ENCODE measurements around the gene SP110.
"Not testable (repeated sequence)": the region's sequence is repeated elsewhere in the genome, so short reads cannot be mapped to it uniquely, and the experiment has no call there.

SP110 gene

DNA sequence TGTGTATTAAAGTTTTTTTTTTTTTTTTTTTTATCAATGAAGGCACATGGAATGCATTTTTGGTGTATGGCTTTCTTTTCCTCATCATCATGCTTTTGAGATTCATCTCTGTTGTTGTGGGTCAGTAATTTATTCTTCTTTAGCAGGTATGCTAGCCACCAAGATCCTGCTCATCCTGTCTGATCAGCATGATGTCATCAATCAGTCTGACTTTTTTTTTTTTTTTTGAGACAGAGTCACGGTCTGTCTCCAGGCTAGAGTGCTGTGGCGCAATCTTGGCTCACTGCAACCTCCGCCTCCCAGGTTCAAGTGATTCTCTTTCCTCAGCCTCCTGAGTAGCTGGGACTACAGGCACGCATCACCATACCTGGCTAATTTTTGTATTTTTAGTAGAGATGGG lies 3.0 kb upstream of the SP110 start:
- DNase-seq = not testable (repeated sequence)

DNA sequence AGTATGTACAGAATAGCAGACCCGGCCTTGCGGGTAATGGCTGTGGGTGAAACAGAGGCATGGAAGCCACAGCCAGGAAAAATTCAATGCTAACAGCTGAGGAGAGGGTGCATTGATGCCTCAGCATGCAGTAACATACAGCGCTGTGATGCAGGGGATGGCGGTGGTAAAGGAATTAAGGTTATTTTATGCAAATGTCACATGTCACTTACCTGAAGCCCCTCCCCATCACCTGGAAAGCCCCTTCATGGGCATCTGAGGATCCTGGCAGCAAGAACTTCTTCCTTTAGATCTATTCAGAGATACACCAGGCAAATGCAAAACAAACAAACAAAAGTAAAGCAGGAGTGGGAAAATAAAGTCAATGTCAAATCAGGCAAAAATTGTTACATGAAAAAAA lies 1.7 kb upstream of the SP110 start:
- DNase-seq = no peak

DNA sequence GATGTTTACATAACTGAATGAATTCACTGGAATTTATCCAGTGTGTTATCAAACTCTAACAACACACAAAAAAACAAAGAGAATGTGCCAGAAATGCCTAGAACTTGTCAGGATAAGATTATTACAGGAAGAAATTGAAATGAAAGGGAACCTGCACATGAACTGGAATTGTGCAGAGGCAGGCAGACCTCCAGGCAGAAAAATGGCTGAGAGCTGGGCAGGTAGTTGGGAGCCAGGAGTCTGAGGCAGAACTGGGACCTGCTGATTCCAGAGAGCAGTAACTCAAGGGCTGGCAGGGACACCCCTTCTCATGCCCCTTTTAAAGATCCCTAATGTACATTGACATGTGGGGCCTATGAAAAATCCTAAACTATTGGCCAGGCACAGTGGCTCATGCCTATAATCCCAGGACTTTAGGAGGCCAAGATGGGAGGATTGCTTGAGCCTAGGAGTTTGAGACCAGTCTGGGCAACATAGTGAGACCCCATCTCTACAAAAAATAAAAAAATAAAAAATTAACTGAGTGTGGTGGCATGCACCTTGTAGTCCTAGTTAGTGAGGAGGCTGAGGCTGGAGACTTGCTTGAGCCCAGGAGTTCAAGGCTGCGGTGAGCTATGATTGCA lies 674 bp upstream of the SP110 start:
- DNase-seq = no peak

DNA sequence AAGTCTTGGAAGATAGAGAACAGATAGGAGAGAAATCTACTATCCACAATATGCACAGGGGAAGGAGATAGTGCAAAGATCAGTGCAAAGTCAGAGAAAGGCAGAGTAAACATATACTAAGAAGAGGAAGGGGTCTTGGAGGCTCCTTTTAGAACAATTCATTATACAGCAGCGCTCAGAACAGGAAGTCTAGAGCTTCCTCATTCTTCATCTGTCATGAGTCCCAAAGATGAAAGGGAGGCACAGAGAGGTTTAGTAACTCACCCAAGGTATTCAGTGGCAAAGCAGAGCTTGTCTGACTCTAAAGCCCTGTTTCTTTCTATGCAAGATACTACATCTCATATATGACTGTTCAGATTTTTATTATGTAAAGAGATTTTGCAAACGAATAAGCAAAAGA lies 1.4 kb downstream of the SP110 start:
- no peak for DNase-seq

DNA sequence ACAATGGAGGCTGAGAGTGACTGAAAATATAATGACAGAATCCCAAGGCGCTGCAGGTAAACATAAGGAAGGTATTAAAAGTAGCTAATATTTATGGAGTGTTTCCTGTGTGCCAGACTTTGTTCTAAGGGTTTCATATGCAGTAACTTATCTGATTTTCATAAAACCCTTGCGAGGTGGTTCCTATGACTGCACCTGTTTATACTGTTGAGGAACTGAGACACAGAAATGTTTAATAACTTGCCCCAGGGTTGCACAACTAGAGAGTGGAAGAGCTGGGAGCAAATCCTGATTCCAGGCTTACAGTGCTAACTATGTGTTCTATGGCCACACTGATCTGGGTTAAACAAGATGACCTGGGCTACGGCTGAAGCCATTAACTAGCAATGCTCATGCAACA lies 2.4 kb downstream of the SP110 start:
- DNase-seq = no peak

DNA sequence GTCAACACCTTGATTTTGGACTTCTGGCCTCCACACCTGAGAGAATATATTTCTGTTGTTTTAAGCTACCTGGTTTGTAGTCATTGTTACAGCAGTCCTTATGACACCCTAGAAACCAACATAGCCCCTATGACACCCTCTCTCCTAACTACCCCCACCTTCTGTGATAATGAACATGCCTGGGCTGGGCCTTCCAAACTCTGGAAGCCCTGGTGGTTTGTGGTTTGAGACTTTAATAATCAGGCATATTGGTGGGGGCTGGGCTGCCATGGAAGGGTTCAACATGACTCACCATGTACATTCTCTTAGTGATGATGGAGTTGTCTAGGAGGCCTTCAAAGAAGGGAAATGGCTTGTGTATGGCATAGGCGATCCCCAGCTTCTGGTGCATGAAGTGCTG lies 3.3 kb downstream of the SP110 start:
- DNase-seq = no peak

DNA sequence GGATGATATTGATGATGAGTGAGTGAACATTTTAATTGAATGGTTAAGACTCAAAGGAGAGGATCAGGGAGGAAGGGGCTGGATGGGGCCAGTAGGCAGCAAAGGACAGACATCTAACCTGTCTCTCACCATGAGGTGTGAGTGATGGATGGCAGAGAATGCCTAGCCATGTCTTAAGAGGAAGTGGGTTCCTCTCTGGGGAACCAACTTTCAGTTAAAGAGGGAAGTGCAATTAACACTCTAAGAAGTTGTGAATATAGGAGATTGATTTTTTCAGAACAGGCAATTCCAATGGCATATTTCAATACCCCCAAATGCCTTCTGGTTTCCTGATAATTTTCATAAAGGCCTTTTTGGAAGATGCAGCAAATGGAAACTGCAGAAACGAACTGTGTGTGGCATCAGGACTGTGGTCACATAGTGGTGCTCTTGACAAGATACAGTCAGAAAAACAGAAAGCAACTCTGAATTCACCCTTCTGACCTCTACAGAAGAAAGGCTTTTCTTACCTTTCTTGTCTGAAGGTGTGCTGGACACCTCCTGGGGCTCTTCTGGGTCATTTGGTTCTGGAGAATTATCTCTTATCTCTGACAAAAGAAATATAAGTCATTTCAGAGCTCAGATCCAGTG lies 10.2 kb downstream of the SP110 start:
- no peak for DNase-seq

DNA sequence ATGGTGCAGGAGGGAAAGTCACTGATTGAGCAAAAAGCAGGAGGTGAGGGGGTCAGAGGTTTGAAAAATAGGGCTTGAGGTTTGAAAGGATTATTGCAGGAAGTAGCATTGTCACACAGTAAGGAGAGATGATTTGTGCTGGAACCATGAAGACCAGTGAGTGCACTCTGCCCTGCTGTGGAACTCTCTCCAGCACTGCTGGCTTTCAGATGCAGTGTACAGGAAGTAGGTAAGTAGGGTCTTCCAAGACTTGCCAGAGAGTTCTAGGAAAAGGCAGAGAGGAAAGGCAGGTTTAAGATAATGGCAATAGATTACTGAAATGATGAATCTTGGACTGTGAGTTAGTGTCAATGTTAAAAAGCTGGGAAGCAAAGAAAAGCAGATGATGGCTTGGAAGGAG lies 11.2 kb downstream of the SP110 start:
- no peak for DNase-seq

DNA sequence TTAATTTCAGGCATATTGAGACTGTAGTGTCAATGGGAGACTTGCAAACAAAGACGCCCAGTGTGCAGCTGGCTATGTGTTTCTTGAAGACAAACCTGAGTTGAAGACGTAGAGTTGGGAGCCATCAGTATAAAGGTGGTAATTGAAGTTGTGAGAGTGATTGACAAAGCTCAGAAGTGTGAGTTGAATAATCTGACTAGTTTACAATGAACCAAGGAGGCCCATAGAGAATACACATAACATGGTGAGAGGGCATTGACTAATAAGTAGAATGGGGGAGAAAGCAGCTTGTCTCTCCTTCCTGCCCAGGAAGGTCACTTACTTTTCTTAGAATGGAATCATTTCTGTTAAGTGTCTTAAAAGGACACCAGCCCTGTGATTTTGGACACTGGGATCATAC lies 14.1 kb downstream of the SP110 start:
- no peak for DNase-seq

DNA sequence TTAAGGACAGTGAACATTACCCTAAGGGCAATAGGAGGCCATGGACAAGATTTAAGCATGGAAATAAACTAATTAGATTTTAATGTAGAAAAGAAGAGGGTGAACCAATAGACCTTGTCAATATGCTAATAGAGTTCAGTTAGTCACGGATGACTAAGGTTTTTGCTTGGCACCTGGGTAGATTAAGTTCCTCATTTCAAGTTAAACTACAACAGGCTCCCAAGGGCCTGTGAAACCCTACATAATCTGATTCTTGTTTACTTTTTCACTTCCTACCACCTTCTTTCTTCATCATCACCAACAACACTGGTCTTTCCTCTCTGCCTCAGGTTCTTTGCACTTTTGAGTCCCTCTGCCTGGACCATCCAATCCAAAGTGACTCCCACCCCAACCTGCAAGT lies 14.8 kb downstream of the SP110 start:
- no peak for DNase-seq

DNA sequence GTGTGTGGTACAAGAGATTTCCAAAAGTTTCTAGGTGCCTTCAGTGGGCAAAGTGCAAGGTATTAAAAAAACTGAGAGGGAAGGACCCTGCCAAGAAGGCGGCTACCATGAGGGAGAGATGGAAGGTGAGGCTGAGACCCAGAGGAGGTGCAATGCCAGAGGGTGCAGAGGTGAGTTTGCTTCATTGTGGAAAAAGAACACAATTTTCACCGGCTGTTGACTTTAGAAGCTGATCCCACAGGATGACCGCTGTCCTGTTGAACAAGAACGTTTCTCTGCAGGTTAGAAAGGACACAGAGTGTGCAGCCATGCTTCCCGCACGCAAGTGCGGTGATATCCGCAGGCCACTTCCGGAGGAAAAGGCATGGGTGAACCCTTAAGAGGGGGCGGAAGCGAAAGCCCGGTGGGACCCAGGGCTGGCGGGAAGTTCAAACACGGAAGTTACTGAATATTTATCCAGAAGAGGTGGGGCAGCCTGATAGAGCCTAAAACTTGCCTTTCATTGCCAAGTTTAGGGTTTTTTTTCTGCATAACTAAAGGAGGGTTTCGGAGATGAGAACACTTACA lies 16.6 kb downstream of the SP110 start:
- no peak for DNase-seq

DNA sequence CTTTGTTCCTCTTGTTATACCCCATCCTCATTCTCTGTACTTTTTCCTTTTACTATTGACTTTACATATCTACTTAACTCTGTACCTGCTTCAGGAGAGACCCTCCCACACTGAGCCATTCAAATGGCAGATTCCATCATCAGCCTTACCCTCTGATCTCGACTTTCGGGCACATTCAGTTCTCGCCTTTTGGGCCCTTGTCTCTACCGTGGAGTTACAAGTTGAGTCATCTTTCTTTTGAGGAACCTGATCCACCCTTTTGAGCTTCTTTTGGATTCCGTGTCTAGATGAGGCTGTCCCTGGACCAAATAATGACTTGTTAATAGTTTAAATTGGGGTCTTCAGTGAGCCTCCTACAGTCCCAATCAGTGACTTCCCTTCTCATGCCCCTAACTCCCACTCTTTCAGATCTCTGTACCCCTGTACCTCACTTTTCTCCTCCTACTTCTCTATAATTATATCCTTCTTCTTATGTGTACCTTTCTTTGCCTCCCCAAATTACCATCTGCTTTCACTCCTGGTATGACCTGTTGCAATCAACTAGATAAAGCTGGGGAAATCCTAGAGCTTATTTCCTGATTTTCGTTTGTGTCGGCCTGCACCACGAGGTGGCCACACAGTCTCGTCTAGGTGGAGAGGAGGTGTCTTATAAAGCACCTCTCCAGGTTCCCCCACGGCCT lies 17.2 kb downstream of the SP110 start:
- DNase-seq = no peak

DNA sequence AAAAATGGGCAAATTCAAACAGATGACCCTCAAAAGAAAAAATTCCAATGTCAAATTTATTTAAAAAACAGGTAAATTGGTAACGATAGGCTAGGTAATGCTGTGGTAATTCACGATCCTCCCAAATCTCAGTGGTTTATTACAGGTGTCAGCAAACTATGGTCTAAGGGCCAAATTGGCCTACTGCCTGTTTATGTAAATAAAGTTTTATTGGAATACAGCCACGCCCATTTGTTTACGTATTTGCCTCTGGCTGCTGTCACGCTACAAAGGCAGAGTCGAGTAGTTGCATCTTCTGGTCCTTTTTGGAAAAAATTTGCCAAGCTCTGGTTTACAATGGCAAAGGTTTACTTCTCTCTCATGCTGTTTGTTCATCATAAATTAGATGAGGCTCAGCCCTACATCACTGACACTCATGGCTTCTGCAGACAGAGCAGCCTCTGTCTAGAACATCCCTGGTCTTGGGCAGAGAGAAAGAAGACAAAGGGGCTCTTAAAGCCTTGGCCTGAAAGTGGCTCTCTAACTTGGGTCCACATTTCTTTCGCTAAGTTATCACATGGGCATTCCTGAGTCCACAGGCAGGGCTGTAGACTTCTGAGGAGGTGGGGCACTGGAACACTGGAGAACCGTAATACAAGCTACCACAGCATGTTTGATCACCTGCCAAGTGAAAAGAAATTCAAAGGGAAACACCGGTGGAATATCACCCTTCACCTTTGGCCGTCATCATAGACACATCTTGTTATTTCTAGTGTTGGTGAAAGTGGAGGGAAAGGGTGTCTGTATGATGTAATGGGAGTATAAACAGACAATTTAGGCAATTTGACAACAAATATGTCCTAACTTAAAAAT lies 34.8 kb downstream of the SP110 start:
- DNase-seq = no peak

DNA sequence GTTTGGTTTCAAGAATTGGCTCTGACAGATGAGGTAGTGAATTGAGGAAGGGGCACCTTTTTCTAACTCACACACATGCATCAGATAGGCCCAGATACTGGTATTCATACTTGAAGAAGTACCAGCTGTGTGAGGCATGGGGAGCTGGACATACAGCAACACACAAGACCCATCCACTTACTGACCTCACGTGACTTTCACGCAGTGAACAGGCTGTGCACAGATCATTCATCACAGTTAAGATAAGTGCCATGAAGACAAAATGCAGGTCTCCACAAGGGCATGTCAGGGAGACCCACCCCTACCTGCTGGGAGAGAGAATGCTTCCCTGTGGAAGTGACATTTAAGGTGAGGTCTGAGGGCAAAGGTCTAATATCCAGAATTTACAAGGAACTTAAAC lies 38.6 kb downstream of the SP110 start:
- no peak for DNase-seq

DNA sequence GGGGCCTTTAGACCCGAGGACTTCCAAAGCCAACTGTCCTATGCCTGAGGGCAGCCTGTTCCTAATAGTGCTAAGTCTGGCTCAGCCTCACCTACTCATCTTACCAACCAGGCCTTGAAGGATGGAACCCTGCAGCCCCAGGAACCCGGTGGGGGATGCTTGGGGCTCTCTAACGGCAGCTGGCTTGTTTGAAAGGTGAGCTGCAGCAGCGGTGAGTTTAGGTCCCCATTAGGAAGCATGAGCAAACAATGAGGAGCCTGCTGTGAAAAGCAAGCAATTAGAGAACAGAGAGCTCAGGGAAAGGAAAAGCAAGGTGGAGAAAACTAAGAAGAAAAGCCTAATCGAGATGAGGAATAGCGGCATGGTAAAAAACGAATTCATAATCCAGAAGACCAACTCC lies 39.9 kb downstream of the SP110 start:
- no peak for DNase-seq

DNA sequence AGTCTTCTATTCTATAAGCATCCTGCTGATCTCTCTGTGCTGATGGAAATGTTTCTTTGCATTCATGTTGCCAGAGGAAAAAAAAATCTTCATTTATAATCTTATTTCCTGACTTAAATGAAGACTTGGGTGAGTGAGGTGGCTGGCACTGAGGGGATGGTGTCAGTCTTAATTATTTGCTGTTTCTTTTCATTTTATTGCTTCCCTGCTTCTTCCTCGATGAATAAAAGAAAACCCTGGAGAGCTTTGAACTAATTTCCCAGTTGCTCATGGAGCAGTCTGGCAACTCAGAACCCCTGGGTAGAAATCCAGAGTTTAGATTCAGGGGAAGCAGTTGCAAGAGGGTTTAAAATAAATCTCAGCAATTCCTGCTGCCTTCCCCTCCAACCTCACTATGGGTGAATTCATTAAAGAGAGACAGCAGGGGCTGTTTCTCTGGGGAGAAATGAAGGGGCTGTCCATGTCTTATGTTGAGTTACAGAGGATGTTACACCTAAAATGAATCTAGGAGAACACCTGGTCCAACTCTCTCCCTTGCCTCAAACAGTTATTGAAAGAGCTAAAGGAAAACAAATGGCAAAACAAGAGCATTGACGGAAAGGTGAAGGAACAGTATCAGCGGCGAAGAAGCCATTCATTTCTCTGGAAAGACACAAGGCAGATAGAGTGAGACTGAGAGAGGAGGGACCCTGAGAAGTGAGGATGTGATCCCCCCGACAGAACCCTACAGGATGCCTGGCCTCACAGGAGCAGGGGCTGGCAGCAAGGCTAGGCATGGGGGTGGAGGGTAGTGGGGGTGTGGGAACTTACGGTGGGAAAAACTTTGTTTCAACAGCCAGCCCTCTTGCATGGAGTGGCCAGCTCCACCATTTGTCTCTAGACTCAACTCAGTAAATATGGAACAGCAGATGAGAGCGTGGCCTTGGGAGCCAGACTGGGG lies 41.0 kb downstream of the SP110 start:
- DNase-seq = no peak

DNA sequence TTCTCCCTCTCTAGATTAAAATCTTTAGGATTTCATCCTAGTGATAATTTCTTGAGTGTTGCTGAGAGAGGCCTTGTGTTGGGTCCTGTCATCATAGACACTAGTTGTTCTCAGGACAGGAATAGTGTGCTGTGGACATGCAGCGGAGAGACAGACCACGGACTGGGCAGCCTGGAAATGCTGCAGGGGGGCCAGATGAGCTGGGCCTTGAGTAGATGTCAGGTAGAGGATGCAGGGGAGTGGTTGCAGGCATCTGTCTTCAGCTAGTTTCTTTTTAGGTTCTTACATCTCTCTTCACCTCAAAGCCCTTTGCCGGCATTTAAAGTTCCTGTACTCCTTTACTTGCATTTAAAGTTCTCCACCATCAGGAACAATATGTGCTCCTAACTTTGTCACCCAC lies 42.8 kb downstream of the SP110 start:
- no peak for DNase-seq

DNA sequence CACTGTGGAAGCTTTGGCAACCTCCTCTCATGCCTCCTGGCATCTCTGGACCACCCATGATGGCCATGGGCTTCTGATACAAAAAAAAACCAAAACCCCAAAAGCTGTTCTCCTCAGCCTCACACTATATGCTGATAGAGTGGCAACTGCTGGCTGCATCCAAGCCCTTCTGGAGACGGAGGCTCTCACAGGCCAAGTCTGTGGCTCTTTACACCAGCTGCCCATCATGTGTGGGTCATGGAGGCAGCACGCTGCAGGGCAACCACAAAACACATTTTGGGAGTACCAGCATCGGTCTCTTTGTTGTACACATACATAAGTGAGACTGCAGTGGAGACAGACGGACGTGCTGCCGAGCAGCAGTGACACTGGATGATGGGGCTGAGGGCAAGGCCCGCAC lies 45.3 kb downstream of the SP110 start:
- no peak for DNase-seq

DNA sequence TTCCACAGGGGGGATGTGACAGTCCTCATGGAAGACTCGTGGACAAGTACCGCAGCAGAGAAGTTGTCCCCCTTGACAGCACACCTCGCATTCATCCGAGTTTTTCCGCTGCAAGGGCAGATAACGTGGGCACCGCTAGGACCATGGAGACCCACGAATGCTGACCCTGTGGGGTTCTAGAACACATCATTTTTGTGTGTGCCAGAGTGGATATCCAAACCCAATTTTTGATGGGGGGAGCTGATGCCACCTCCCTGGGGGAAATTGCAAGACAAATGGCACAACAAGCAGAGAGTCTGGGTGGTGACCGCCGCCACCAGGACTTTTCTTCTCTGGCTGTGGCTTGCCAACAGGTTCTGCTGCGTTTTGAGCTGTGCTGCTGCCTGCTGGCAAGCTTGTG lies 46.9 kb downstream of the SP110 start:
- no peak for DNase-seq

DNA sequence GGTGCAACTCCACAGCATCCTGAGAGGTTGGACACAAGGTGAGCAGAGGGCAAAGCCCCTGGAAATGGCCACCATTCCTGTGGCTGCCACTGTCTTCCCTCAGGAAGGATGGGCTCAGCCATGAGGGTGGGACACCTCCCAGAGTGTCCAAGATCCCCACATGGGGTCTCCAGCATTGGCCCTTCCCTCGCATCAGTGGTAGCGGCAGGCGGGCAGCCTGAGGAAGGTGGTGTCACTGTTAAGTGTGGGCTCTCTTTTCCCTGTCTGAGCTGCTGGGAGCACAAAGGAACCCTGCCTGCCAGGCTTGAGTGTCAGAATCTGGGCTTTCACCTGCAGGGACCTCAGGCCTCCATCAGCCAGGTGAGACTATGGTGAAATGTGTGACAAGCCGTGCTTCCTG lies 47.6 kb downstream of the SP110 start:
- DNase-seq = no peak

DNA sequence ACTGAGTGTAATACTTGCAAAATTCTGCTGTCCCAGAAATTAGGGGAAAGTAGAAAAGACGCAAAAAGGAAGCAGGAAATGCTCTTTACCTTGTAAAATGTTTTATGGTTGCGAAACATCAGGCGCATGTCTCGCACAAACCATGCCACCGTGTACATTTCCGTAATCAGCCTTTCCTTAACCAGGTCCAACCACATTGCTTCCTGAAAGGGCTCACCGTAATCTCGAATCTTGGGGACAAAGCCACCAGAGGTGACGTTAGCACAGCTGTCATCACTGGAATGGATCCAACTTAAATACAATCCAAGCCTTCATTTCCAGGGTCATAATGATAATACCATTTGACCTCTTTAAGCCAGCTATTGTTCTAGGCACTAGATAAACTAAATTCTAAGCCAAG lies 49.3 kb downstream of the SP110 start:
- DNase-seq = no peak

DNA sequence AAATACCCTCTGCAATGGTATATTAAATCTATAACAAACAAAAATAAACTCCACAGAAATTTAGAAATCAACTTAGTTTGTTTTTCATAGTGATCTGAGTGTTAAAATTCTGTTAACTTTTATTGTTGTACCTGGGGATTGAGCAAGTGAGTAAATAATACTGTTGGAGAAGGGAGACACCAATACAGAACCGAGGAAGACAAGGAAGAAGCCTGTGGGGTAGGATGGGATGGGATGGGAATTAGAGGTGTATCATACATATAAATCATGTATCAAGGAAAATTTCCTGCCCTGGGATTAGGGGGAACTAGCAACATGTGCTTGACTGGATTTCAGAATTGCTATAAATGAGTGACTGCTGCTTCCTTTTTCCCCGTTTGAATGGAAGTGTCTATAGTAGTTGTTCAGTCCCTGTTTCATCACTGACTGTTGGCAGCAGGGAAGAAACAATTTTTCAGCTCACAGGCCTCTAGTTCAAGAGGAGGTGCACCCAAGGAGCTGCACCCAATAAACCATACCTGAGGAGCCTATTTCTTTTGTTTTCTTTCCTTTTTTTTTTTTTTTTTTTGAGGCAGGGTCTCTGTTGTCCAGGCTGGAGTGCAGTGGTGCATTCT lies 53.1 kb downstream of the SP110 start:
- no peak for DNase-seq

All from T-helper 9 cell (primary cell).